ENCODE data around the gene CCDC134. TPM values are rescaled to one million over a fixed set of nuclear protein-coding genes. Genes with fewer than 3 reads are reported as not detected.

Gene CCDC134
- polyA plus RNA-seq, 4 donors: 2.2 to 7.6 (median 3.7) TPM

DNA sequence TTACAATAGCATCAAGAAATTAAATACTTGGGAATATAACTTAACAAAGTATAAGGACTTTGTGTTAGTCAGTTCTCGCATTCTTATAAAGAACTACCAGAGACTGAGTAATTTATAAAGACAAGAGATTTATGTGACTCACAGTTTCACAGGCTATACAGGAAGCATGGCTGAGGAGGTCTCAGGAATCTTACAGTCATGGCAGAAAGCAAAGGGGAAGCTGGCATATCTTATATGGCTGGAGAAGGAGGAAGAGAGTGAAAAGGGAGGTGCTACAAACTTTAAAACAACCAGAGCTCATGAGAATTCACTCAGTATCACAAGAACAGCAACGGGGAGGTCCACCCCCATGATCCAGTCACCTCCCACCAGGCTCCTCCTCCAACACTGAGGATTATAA is 32.0 kb upstream of the CCDC134 start:
- Histone ChIP-seq H3K27ac (ENCODE audit: low read depth in 1 of 3, low read length in 2 of 3) (no peak overlapping the region), H3K9me3 (ENCODE audit: control insufficient read depth in 2 of 2, insufficient read depth in 1 of 2, low read depth in 1 of 2, low read length in 1 of 2) (no peaks in the 10 kb centered on the region), H3K4me3 (ENCODE audit: low read depth in 1 of 3, low read length in 3 of 3) (no peak overlapping the region), H3K27me3 (ENCODE audit: control insufficient read depth in 3 of 3, insufficient read depth in 3 of 3, low read length in 3 of 3) (no peaks in the 10 kb centered on the region), H3K36me3 (ENCODE audit: control insufficient read depth in 3 of 3, insufficient read depth in 2 of 3, low read depth in 1 of 3, low read length in 3 of 3) (no peaks in the 10 kb centered on the region), H3K4me1 (ENCODE audit: control insufficient read depth in 3 of 3, insufficient read depth in 2 of 3, low read depth in 1 of 3, low read length in 2 of 3) (no peaks in the 10 kb centered on the region)
- WGBS, 3 donors: 54 to 59% (median 55%) methylated on average over 2 of the region's 2 CpGs
- DNase-seq: no peak
- no peak for FAIRE-seq

DNA sequence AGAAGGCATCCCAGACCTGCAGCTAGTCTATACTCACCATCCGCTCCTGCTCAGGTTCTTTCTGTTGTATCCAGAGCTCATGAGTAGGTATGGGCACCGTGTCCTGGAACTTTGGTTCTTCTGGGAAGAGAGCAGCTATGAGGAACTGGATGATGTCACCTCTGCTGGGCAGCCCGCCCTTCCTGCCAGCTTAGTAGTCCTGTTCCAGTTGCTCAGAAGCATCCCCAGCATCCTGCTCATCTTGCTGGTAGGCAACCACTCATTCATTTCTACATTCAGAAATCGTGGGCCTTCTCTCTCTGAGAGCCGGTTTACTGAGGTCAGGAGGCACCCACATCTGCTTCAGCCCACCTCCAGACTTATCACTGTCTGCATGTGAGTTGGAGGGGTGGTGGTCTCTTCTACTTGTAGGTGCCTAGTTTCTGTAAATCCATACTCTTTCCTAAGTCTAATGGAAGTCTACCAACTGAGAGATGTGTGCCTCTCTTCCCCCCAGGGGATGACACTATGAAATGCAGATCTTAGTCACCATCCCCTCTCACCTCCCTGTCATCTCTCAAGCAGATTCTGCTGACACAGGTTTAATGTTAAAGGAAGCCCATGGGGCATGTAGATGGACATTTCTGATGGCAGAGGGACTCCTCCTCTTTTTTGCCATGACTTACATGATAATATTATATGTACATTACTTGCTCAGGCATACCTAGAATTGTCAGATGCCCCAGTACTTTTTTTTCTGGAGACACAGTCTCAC is 29.6 kb upstream of the CCDC134 start:
- no peaks in the 10 kb centered on the region for H3K4me1 ChIP-seq (ENCODE audit: control insufficient read depth in 3 of 3, insufficient read depth in 2 of 3, low read depth in 1 of 3, low read length in 2 of 3)
- FAIRE-seq (no peak), DNase-seq (no peak)
- H3K9me3 ChIP-seq (ENCODE audit: control insufficient read depth in 2 of 2, insufficient read depth in 1 of 2, low read depth in 1 of 2, low read length in 1 of 2): no peaks in the 10 kb centered on the region
- no peaks in the 10 kb centered on the region for H3K27me3 ChIP-seq (ENCODE audit: control insufficient read depth in 3 of 3, insufficient read depth in 3 of 3, low read length in 3 of 3)
- H3K4me3 ChIP-seq (ENCODE audit: low read depth in 1 of 3, low read length in 3 of 3): no peak overlapping the region
- H3K36me3 ChIP-seq (ENCODE audit: control insufficient read depth in 3 of 3, insufficient read depth in 2 of 3, low read depth in 1 of 3, low read length in 3 of 3): no peaks in the 10 kb centered on the region
- no peak overlapping the region for H3K27ac ChIP-seq (ENCODE audit: low read depth in 1 of 3, low read length in 2 of 3)
- WGBS, 3 donors: 76 to 84% (median 77%) methylated on average over 5 of the region's 5 CpGs

DNA sequence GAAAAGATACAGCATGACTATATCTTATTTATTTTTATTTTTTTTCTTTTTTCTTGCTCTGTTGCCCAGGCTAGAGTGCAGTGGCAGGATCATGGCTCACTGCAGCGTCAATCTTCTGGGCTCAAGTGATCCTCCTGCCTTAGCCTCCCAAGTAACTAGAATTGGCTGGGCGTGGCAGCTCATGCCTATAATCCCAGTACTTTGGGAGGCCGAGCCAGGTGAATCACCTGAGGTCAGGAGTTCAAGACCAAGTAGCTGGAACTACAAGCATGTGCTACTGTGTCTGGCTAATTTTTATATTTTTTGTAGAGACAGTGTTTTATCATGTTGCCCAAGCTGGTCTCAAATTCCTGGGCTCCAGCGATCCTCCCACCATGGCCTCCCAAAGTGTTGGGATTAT is 28.3 kb upstream of the CCDC134 start:
- 71 to 87% (median 79%) methylated on average over 4 of the region's 4 CpGs for WGBS, 3 donors
- no peak for DNase-seq
- Histone ChIP-seq H3K36me3 (ENCODE audit: control insufficient read depth in 3 of 3, insufficient read depth in 2 of 3, low read depth in 1 of 3, low read length in 3 of 3) (no peaks in the 10 kb centered on the region), H3K27ac (ENCODE audit: low read depth in 1 of 3, low read length in 2 of 3) (no peak overlapping the region), H3K27me3 (ENCODE audit: control insufficient read depth in 3 of 3, insufficient read depth in 3 of 3, low read length in 3 of 3) (no peaks in the 10 kb centered on the region), H3K9me3 (ENCODE audit: control insufficient read depth in 2 of 2, insufficient read depth in 1 of 2, low read depth in 1 of 2, low read length in 1 of 2) (no peaks in the 10 kb centered on the region), H3K4me1 (ENCODE audit: control insufficient read depth in 3 of 3, insufficient read depth in 2 of 3, low read depth in 1 of 3, low read length in 2 of 3) (no peaks in the 10 kb centered on the region), H3K4me3 (ENCODE audit: low read depth in 1 of 3, low read length in 3 of 3) (no peak overlapping the region)
- FAIRE-seq: no peak

DNA sequence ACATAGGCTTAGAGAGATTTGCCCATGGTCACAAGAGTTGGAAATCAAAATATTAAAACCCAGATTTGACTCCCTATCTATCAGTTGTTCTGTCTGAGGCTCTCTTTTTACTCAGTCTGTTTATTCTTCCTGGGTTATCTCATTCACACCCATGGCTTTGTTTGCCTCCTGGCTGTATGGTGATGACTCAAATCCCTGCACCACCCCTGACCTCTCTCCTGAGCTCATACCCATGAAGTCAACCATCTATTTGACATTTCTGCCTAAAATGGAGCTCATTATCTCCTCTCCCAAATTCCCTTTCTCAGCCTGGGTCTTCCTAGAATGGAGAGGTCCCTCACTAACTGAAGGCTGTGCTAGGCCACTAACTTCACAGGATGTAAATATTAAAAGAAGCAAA is 27.8 kb upstream of the CCDC134 start:
- H3K4me1 ChIP-seq (ENCODE audit: control insufficient read depth in 3 of 3, insufficient read depth in 2 of 3, low read depth in 1 of 3, low read length in 2 of 3): no peaks in the 10 kb centered on the region
- no peaks in the 10 kb centered on the region for H3K27me3 ChIP-seq (ENCODE audit: control insufficient read depth in 3 of 3, insufficient read depth in 3 of 3, low read length in 3 of 3)
- no peaks in the 10 kb centered on the region for H3K36me3 ChIP-seq (ENCODE audit: control insufficient read depth in 3 of 3, insufficient read depth in 2 of 3, low read depth in 1 of 3, low read length in 3 of 3)
- DNase-seq (no peak), FAIRE-seq (no peak)
- H3K9me3 ChIP-seq (ENCODE audit: control insufficient read depth in 2 of 2, insufficient read depth in 1 of 2, low read depth in 1 of 2, low read length in 1 of 2): no peaks in the 10 kb centered on the region
- H3K27ac ChIP-seq (ENCODE audit: low read depth in 1 of 3, low read length in 2 of 3): no peak overlapping the region
- H3K4me3 ChIP-seq (ENCODE audit: low read depth in 1 of 3, low read length in 3 of 3): no peak overlapping the region

DNA sequence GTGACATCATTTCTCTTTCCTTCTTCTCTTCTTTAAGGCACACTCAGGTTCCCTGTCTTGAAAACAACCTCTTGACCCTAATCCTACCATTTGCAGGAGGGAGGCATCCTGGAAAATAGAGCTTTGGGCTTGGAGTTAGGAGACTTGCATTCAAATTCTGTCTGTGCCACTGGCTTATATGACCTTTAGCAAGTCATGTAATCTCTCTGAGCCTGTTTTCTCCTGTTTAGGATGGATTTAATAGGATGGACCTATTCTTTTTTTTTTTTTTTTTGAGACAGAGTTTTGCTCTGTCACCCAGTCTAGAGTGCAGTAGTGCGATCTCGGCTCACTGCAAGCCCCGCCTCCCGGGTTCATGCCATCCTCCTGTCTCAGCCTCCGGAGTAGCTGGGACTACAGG is 25.1 kb upstream of the CCDC134 start:
- Histone ChIP-seq H3K36me3 (ENCODE audit: control insufficient read depth in 3 of 3, insufficient read depth in 2 of 3, low read depth in 1 of 3, low read length in 3 of 3) (no peaks in the 10 kb centered on the region), H3K4me1 (ENCODE audit: control insufficient read depth in 3 of 3, insufficient read depth in 2 of 3, low read depth in 1 of 3, low read length in 2 of 3) (no peaks in the 10 kb centered on the region), H3K27me3 (ENCODE audit: control insufficient read depth in 3 of 3, insufficient read depth in 3 of 3, low read length in 3 of 3) (no peaks in the 10 kb centered on the region), H3K27ac (ENCODE audit: low read depth in 1 of 3, low read length in 2 of 3) (no peak overlapping the region), H3K9me3 (ENCODE audit: control insufficient read depth in 2 of 2, insufficient read depth in 1 of 2, low read depth in 1 of 2, low read length in 1 of 2) (no peaks in the 10 kb centered on the region), H3K4me3 (ENCODE audit: low read depth in 1 of 3, low read length in 3 of 3) (no peak overlapping the region)
- WGBS, 3 donors: 80 to 93% (median 88%) methylated on average over 5 of the region's 5 CpGs
- FAIRE-seq: no peak
- DNase-seq: no peak

DNA sequence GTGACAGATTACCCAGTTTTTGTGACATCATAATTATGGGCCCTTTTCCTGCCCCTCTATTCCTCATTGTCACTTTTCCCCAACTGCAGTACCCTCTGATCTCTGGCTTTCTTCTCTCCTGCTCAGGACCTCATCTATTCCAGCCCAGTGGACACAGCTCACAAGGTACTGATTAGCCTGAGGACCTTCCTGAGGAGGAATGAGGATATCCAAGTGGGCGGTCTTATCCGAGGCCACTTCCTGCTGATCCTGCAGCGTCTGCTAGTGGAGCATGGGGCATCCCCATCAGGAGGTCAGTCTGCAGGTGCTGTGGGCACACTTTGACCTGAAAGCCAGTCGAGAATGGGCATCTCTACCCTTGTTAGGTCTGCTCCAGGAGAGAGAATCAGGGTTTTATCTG is 24.5 kb upstream of the CCDC134 start:
- no peak overlapping the region for H3K27ac ChIP-seq (ENCODE audit: low read depth in 1 of 3, low read length in 2 of 3)
- WGBS, 3 donors: 57 to 68% (median 61%) methylated on average over 4 of the region's 4 CpGs
- FAIRE-seq: no peak

DNA sequence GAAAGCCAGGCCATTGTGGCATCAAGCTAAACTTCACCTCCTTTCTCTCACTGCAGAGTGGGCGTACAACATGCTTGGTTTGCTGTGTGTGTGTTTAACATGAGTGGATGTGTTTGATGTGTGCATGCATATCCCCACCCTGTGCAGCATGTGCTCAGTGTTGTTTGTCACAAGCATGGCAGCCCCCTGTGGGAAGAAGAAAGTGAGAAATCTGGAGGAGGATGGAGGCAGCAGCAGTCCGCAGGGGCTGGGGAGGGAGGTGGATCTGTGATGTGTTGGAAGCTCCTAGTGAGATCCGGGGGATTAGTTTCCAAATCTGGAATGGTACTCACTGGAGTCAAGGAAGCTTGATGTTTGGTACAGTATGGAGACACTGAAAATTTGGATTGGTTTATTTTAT is 24.1 kb upstream of the CCDC134 start:
- no peak for DNase-seq
- Histone ChIP-seq H3K36me3 (ENCODE audit: control insufficient read depth in 3 of 3, insufficient read depth in 2 of 3, low read depth in 1 of 3, low read length in 3 of 3) (no peaks in the 10 kb centered on the region), H3K4me1 (ENCODE audit: control insufficient read depth in 3 of 3, insufficient read depth in 2 of 3, low read depth in 1 of 3, low read length in 2 of 3) (peaks cover 0 to 2% (median 0%) of the 10 kb centered on the region in 3 donors), H3K27me3 (ENCODE audit: control insufficient read depth in 3 of 3, insufficient read depth in 3 of 3, low read length in 3 of 3) (no peaks in the 10 kb centered on the region), H3K4me3 (ENCODE audit: low read depth in 1 of 3, low read length in 3 of 3) (no peak overlapping the region), H3K27ac (ENCODE audit: low read depth in 1 of 3, low read length in 2 of 3) (no peak overlapping the region), H3K9me3 (ENCODE audit: control insufficient read depth in 2 of 2, insufficient read depth in 1 of 2, low read depth in 1 of 2, low read length in 1 of 2) (no peaks in the 10 kb centered on the region)
- 89 to 91% (median 90%) methylated on average over 3 of the region's 3 CpGs for WGBS, 3 donors
- FAIRE-seq: no peak

More for the DNA sequence above, 24.5 kb upstream of the CCDC134 start:
- no peaks in the 10 kb centered on the region for H3K27me3 ChIP-seq (ENCODE audit: control insufficient read depth in 3 of 3, insufficient read depth in 3 of 3, low read length in 3 of 3)
- H3K36me3 ChIP-seq (ENCODE audit: control insufficient read depth in 3 of 3, insufficient read depth in 2 of 3, low read depth in 1 of 3, low read length in 3 of 3): no peaks in the 10 kb centered on the region
- no peaks in the 10 kb centered on the region for H3K4me1 ChIP-seq (ENCODE audit: control insufficient read depth in 3 of 3, insufficient read depth in 2 of 3, low read depth in 1 of 3, low read length in 2 of 3)
- H3K4me3 ChIP-seq (ENCODE audit: low read depth in 1 of 3, low read length in 3 of 3): no peak overlapping the region
- DNase-seq: no peak
- H3K9me3 ChIP-seq (ENCODE audit: control insufficient read depth in 2 of 2, insufficient read depth in 1 of 2, low read depth in 1 of 2, low read length in 1 of 2): no peaks in the 10 kb centered on the region

DNA sequence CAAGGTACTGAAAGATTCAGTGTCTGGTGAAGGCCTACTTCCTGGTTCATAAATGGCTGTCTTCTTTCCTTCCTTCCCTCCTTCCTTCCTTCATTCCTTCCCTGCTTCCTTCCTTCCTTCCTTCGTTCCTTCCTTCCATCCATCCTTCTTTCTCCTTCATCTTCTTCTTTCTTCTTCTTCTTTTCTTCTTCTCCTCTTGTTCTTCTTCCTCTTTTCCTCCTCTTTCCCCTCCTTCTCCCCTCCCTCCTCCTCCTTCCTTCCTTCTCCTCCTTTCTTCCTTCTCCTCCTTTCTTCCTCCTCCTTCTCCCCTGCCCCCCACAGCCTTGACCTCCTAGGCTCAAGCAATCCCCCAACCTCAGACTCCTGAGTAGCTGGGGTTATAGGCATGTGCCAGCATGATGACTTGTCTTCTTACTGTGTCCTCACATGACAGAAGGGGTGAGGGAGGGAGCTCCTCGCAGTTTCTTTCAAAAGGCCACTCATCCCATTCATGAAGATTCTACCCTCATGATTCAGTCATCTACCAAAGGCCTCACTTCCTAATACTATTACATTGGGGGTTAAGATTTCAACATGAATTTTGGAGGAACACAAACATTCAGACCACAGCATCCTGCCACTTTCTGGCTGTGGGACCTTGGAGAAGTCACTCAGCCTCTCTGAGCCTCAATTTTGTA is 22.6 kb upstream of the CCDC134 start:
- Histone ChIP-seq H3K27ac (ENCODE audit: low read depth in 1 of 3, low read length in 2 of 3) (no peak overlapping the region), H3K36me3 (ENCODE audit: control insufficient read depth in 3 of 3, insufficient read depth in 2 of 3, low read depth in 1 of 3, low read length in 3 of 3) (no peaks in the 10 kb centered on the region), H3K27me3 (ENCODE audit: control insufficient read depth in 3 of 3, insufficient read depth in 3 of 3, low read length in 3 of 3) (no peaks in the 10 kb centered on the region), H3K4me3 (ENCODE audit: low read depth in 1 of 3, low read length in 3 of 3) (no peak overlapping the region), H3K4me1 (ENCODE audit: control insufficient read depth in 3 of 3, insufficient read depth in 2 of 3, low read depth in 1 of 3, low read length in 2 of 3) (peaks cover 0 to 5% (median 0%) of the 10 kb centered on the region in 3 donors), H3K9me3 (ENCODE audit: control insufficient read depth in 2 of 2, insufficient read depth in 1 of 2, low read depth in 1 of 2, low read length in 1 of 2) (no peaks in the 10 kb centered on the region)
- FAIRE-seq (no peak), DNase-seq (no peak)
- WGBS, 3 donors: 85 to 96% (median 92%) methylated on average over 2 of the region's 2 CpGs

Measured in small intestine (tissue), 7 donors.